Choroid plexus epithelial cell (primary cell): ENCODE results near the gene DYNC2H1.

ENCODE experiments used
- DNase-seq: peaks from one replicate; pipeline ENCODE4 v3.0.0-alpha.2; 2010; ENCODE audit warnings: low read depth
- H3K4me3 ChIP-seq: 2 replicates; pipeline ENCODE4 v1.5.1; 2011; ENCODE audit warnings: low read depth, mild to moderate bottlenecking, control low read depth, low read length, moderate library complexity
- TF ChIP-seq, protein P1 (sequence below): conservative IDR thresholded peaks from 2 replicates; pipeline ENCODE4 v1.5.1; 2011; ENCODE audit warnings: low read depth, mild to moderate bottlenecking, control low read depth, inconsistent platforms, low read length, moderate library complexity

Gene DYNC2H1

DNA sequence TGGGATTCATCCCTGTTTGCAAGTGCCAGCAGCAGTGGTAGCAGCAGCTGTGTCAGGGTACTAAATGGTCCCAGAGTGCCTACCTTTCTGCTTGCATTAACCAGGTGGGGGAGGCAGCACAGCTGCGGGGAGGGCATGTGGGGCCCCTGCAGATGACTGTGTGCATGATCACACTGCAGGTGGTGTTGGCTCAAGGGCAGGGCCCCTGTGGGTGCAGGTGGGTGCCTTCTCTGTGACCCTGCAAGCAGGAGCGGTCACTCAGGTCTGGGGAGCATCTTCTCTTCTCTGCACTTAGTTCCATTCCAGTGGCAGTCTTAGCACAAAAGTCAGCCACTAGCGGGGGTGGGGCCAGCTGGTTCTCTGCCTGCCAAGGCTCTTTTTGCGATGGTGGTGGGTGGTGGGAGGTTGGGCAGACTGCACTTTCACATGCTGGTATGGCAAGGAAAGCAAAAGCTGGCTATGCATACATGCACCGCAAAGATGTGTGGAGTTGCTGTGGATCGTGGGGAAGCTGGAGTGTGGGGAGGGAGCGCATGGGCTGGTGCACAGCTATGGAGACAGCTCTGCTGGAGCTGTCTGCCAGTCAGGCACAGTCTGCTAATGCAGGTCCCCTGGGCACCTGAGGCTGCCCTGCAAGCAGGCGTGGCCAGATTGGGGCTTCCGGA is 157.1 kb downstream of the DYNC2H1 start:
- no peak for DNase-seq
- TF ChIP-seq, protein P1, sequence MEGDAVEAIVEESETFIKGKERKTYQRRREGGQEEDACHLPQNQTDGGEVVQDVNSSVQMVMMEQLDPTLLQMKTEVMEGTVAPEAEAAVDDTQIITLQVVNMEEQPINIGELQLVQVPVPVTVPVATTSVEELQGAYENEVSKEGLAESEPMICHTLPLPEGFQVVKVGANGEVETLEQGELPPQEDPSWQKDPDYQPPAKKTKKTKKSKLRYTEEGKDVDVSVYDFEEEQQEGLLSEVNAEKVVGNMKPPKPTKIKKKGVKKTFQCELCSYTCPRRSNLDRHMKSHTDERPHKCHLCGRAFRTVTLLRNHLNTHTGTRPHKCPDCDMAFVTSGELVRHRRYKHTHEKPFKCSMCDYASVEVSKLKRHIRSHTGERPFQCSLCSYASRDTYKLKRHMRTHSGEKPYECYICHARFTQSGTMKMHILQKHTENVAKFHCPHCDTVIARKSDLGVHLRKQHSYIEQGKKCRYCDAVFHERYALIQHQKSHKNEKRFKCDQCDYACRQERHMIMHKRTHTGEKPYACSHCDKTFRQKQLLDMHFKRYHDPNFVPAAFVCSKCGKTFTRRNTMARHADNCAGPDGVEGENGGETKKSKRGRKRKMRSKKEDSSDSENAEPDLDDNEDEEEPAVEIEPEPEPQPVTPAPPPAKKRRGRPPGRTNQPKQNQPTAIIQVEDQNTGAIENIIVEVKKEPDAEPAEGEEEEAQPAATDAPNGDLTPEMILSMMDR, result no peak
- H3K4me3 ChIP-seq, result no peak overlapping the region

DNA sequence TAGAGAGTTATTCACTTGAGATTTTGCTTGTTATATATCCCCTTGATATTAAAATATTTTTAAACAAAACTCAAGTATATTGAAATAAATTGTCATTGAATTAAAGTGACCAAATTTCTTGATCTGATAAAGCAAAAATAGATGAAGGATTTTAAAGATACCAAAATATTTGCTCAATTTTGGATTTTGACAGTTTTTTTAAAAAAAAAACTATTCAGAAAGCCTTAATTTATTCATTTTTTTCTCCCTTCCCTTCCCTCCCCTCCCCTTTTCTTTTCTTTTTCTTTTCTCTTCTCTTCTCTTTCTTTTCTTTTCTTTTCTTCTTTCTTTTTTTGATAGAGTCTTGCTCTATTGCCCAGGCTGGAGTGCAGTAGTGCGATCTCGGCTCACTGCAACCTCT is 163.7 kb downstream of the DYNC2H1 start:
- TF ChIP-seq, protein P1, result no peak
- no peak for DNase-seq

DNA sequence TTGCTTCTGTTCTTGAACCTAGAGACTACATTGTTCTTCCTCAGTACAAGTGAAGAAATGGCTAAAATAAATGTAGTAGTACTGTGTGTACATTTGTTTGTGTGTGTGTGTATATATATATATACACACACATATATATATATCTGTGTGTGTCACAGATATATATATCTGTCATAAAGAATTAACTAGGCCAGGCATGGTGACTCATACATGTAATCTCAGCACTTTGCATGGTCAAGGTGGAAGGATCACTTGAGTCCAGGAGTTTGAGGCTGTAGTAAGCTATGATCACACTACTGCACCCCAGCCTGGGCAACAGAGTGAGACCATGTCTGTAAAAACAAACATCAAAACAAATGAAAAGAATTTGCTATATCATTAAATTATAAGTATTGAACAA is 164.8 kb downstream of the DYNC2H1 start:
- no peak for DNase-seq
- H3K4me3 ChIP-seq, result no peak overlapping the region
- TF ChIP-seq, protein P1, result no peak

More for the DNA sequence above, 163.7 kb downstream of the DYNC2H1 start:
- H3K4me3 ChIP-seq, result no peak overlapping the region

DNA sequence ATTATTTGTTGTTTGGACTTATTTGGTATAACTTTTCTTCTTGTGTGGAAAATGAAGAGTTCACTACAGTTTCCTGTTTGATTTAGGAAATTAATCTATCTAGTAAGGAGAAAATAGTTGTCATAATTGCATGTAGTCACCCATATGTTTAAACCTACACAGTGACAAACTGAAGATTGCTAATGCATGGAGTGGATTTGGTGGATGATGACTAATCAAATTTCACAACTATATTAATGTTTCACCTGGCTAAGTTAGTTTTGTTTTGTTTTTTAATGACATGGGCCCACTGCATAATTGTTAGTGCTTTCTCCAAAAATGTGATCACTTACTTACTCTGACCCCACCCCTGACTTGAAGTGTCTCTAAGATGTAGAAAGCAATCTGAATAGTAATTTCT is 170.6 kb downstream of the DYNC2H1 start:
- no peak overlapping the region for H3K4me3 ChIP-seq
- TF ChIP-seq, protein P1, result no peak
- DNase-seq, result no peak

DNA sequence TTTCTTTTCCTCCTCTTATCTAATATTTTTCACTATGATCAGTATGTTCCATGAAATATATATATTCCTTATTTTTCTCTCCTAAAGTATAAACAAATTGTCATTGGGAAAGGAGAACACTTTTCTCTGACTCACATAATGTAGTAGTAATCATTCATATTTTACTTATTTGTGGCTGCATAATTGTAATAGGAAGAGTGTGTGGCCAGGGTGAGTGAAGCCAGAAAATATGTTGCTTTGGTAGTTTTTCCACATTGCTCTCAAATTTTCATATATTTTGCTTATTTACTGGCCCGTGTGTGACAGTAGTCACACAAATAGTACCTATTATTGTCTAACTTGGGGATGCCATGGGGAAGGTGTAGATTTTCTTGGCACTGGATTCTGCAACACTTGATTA is 172.1 kb downstream of the DYNC2H1 start:
- H3K4me3 ChIP-seq, result no peak overlapping the region
- no peak for DNase-seq
- TF ChIP-seq, protein P1, result no peak

DNA sequence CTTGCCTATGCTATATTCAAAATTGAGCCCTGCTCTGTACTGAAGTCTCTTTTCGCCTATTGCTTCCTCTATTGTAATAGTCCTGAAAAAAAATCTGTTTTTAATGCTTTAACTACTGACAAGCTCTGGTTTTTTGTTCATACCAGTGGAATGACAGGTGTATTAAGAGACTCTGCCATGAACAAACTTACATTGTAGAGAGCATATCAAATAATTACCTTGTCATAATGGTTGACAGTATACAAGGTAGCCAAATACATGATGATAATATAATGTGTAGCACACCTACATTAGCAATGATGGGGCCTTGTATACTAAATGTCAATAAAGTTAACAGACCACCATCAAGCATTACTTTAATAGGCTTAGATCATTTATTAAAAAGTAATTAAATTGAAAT is 175.0 kb downstream of the DYNC2H1 start:
- DNase-seq, result no peak
- TF ChIP-seq, protein P1, result no peak
- H3K4me3 ChIP-seq, result no peak overlapping the region

DNA sequence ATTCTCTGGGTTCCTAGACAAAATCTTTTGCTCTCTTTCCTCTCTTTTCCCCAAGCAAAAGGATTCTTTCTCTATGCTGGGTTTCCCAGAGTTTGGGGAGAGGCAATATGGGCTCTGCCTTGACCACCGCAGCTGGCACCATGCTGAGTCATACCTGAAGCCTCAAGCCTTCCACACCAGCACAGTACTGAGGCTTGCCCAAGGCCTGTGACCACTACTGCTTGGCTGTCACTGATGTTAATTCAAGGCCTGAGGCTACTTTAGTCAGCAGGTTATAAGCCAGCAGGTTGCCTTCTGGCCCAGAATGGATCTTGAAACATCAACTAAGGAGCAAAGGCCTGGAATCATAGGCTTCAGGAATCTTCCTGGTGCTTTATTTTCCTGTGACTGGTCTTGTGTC is 185.3 kb downstream of the DYNC2H1 start:
- no peak overlapping the region for H3K4me3 ChIP-seq
- DNase-seq, result no peak
- TF ChIP-seq, protein P1, result no peak
